Activated CD4-positive, alpha-beta memory T cell treated with anti-CD3 and anti-CD28 coated beads for 36 hours (primary cell): ENCODE data around the gene PSMG4. TPM values are rescaled to one million over a fixed set of nuclear protein-coding genes. Genes with fewer than 3 reads are reported as not detected.
"Not testable (repeated sequence)": the region's sequence is repeated elsewhere in the genome, so short reads cannot be mapped to it uniquely, and the experiment has no call there.

Experiments used
- CTCF ChIA-PET: fragments of 350-600 bp; sonication (Branson Sonifier 250); formaldehyde crosslinking; loops from one replicate; lab custom pipeline; 2021; ENCODE audit warnings: antibody characterized with exemption, inconsistent platforms; lab: Charles Lee
- POLR2A ChIA-PET: fragments of 350-600 bp; sonication (Branson Sonifier 250); formaldehyde crosslinking; loops from one replicate; lab custom pipeline; 2021; ENCODE audit warnings: antibody characterized with exemption; lab: Charles Lee
- DNase-seq: peaks from one replicate; pipeline ENCODE4 v3.0.0-alpha.2; 2020
- H3K27ac Mint-ChIP-seq: one replicate; pipeline ENCODE4 v1.8.0; 2021; ENCODE audit warnings: mixed read lengths
- H3K27me3 Mint-ChIP-seq: one replicate; pipeline ENCODE4 v1.8.0; 2021; ENCODE audit warnings: mixed read lengths
- H3K36me3 Mint-ChIP-seq: one replicate; pipeline ENCODE4 v1.8.0; 2021; ENCODE audit warnings: mixed read lengths
- H3K4me1 Mint-ChIP-seq: one replicate; pipeline ENCODE4 v1.8.0; 2021; ENCODE audit warnings: low read depth, mixed read lengths
- H3K4me3 Mint-ChIP-seq: one replicate; pipeline ENCODE4 v1.8.0; 2021; ENCODE audit warnings: mild to moderate bottlenecking, mixed read lengths
- H3K9me3 Mint-ChIP-seq: one replicate; pipeline ENCODE4 v1.8.0; 2021; ENCODE audit warnings: mixed read lengths
- intact Hi-C: fragments of 100-400 bp; cut with micrococcal nuclease; formaldehyde crosslinking; loops from one replicate; pipeline ENCODE4 v1.15.1; 2023
- total RNA-seq, 2 experiments: library from RNA; stranded (reverse); gene quantifications; one replicate each; pipeline ENCODE4 v1.2.3, GENCODE V29; 2021

Gene PSMG4
- total RNA-seq, 2 experiments from 2014 or later: 24.2 to 25.2 TPM

GRCh38 chr6:3244003-3244831 lies 14.5 kb upstream of the PSMG4 start:
- H3K27me3 Mint-ChIP-seq: peaks cover 26% of the 10 kb centered on the region
- POLR2A ChIA-PET: no interaction called here
- intact Hi-C loops: no loop called here

GRCh38 chr6:3244832-3245161 lies 13.9 kb upstream of the PSMG4 start:
- H3K9me3 Mint-ChIP-seq, H3K27ac Mint-ChIP-seq, H3K4me1 Mint-ChIP-seq, intact Hi-C loops, CTCF ChIA-PET, POLR2A ChIA-PET, DNase-seq, H3K4me3 Mint-ChIP-seq, H3K36me3 Mint-ChIP-seq: not testable (repeated sequence)
- H3K27me3 Mint-ChIP-seq: peaks cover 32% of the 10 kb centered on the region

More at GRCh38 chr6:3244003-3244831, 14.5 kb upstream of the PSMG4 start:
- H3K27ac Mint-ChIP-seq: no peak overlapping the region
- H3K4me3 Mint-ChIP-seq: no peak overlapping the region
- DNase-seq: no peak
- no peaks in the 10 kb centered on the region for H3K9me3 Mint-ChIP-seq
- CTCF ChIA-PET: no interaction called here
- H3K4me1 Mint-ChIP-seq: no peaks in the 10 kb centered on the region
- no peaks in the 10 kb centered on the region for H3K36me3 Mint-ChIP-seq

GRCh38 chr6:3245216-3245615 lies 13.5 kb upstream of the PSMG4 start:
- CTCF ChIA-PET: no interaction called here
- intact Hi-C loops: no loop called here
- no peak for DNase-seq
- no peak overlapping the region for H3K27ac Mint-ChIP-seq
- H3K36me3 Mint-ChIP-seq: no peaks in the 10 kb centered on the region
- POLR2A ChIA-PET: no interaction called here
- H3K27me3 Mint-ChIP-seq: peaks cover 32% of the 10 kb centered on the region
- no peak overlapping the region for H3K4me3 Mint-ChIP-seq
- H3K9me3 Mint-ChIP-seq: no peaks in the 10 kb centered on the region
- H3K4me1 Mint-ChIP-seq: no peaks in the 10 kb centered on the region

GRCh38 chr6:3247255-3248146 lies 11.2 kb upstream of the PSMG4 start:
- POLR2A ChIA-PET: no interaction called here
- Mint-ChIP-seq H3K4me3 (no peak overlapping the region), H3K4me1 (peaks cover 4% of the 10 kb centered on the region), H3K27me3 (peaks cover 36% of the 10 kb centered on the region), H3K9me3 (no peaks in the 10 kb centered on the region), H3K36me3 (no peaks in the 10 kb centered on the region), H3K27ac (no peak overlapping the region)
- CTCF ChIA-PET: interaction anchor here (0.7 to 0.8 kb wide), 2 partner anchors 37 to 163 kb away, joined by 3 read pairs; no protein-coding TSS in a partner anchor
- no peak for DNase-seq
- intact Hi-C loops: no loop called here

- Mint-ChIP-seq H3K4me1 (peaks cover 4% of the 10 kb centered on the region), H3K27ac (no peak overlapping the region), H3K4me3 (no peak overlapping the region), H3K36me3 (no peaks in the 10 kb centered on the region), H3K27me3 (peaks cover 27% of the 10 kb centered on the region), H3K9me3 (peaks cover 3% of the 10 kb centered on the region)
- intact Hi-C loops: loop anchor here (2.0 kb wide), 2 partner anchors 21 to 41 kb away; no protein-coding TSS in a partner anchor
- POLR2A ChIA-PET: no interaction called here
- DNase-seq: no peak
- CTCF ChIA-PET: interaction anchor here (0.6 to 7.2 kb wide), 8 partner anchors 12 to 215 kb away, joined by 3 to 122 read pairs (median 9); no protein-coding TSS in a partner anchor
Measured at GRCh38 chr6:3249821-3250220, 8.9 kb upstream of the PSMG4 start.

GRCh38 chr6:3250231-3250675 lies 8.5 kb upstream of the PSMG4 start:
- ChIA-PET POLR2A (no interaction called here), CTCF (interaction anchor here (0.6 to 7.2 kb wide), 14 partner anchors 11 to 214 kb away, joined by 3 to 122 read pairs (median 6); no protein-coding TSS in a partner anchor)
- Mint-ChIP-seq H3K4me1 (peaks cover 4% of the 10 kb centered on the region), H3K36me3 (no peaks in the 10 kb centered on the region), H3K9me3 (peaks cover 3% of the 10 kb centered on the region), H3K27ac (no peak overlapping the region), H3K4me3 (no peak overlapping the region), H3K27me3 (peaks cover 27% of the 10 kb centered on the region)
- no peak for DNase-seq
- intact Hi-C loops: loop anchor here (2.0 kb wide), 2 partner anchors 21 to 41 kb away; no protein-coding TSS in a partner anchor

GRCh38 chr6:3251462-3252314 lies 7.1 kb upstream of the PSMG4 start:
- CTCF ChIA-PET: interaction anchor here (0.6 to 7.2 kb wide), 39 partner anchors 8 to 261 kb away, joined by 3 to 122 read pairs (median 5); partner anchors contain the start of gene TUBB2A

GRCh38 chr6:3252369-3252768 lies 6.4 kb upstream of the PSMG4 start:
- intact Hi-C loops: no loop called here
- Mint-ChIP-seq H3K27me3 (peaks cover 24% of the 10 kb centered on the region), H3K4me3 (no peak overlapping the region), H3K27ac (no peak overlapping the region), H3K9me3 (peaks cover 3% of the 10 kb centered on the region), H3K4me1 (peaks cover 4% of the 10 kb centered on the region), H3K36me3 (no peaks in the 10 kb centered on the region)
- DNase-seq: no peak
- ChIA-PET CTCF (interaction anchor here (1.2 to 7.2 kb wide), 11 partner anchors 13 to 201 kb away, joined by 3 to 122 read pairs (median 8); partner anchors contain the start of gene TUBB2A), POLR2A (interaction anchor here (1.2 kb wide), 1 partner anchor 90 kb away, joined by 4 read pairs; no protein-coding TSS in a partner anchor)

More at GRCh38 chr6:3251462-3252314, 7.1 kb upstream of the PSMG4 start:
- no peak overlapping the region for H3K4me3 Mint-ChIP-seq
- H3K4me1 Mint-ChIP-seq: peaks cover 4% of the 10 kb centered on the region
- H3K27me3 Mint-ChIP-seq: peaks cover 24% of the 10 kb centered on the region
- POLR2A ChIA-PET: interaction anchor here (1.2 kb wide), 1 partner anchor 89 kb away, joined by 4 read pairs; no protein-coding TSS in a partner anchor
- H3K36me3 Mint-ChIP-seq: no peaks in the 10 kb centered on the region
- H3K9me3 Mint-ChIP-seq: peaks cover 3% of the 10 kb centered on the region
- peak; percentile 87 for DNase-seq
- intact Hi-C loops: loop anchor here (1.0 to 2.0 kb wide), 3 partner anchors 23 to 125 kb away; no protein-coding TSS in a partner anchor
- no peak overlapping the region for H3K27ac Mint-ChIP-seq

- Mint-ChIP-seq H3K27me3 (peaks cover 21% of the 10 kb centered on the region), H3K36me3 (no peaks in the 10 kb centered on the region), H3K27ac (no peak overlapping the region), H3K9me3 (peaks cover 3% of the 10 kb centered on the region), H3K4me3 (no peak overlapping the region), H3K4me1 (peaks cover 4% of the 10 kb centered on the region)
- no peak for DNase-seq
- POLR2A ChIA-PET: interaction anchor here (1.2 kb wide), 1 partner anchor 91 kb away, joined by 4 read pairs; no protein-coding TSS in a partner anchor
- intact Hi-C loops: no loop called here
- CTCF ChIA-PET: interaction anchor here (1.8 to 7.2 kb wide), 2 partner anchors 96 to 129 kb away, joined by 5 to 122 read pairs; partner anchors contain the start of gene TUBB2A
Measured at GRCh38 chr6:3252861-3253596, 5.7 kb upstream of the PSMG4 start.

- no peak for DNase-seq
- Mint-ChIP-seq H3K27me3 (peaks cover 15% of the 10 kb centered on the region), H3K9me3 (peaks cover 3% of the 10 kb centered on the region), H3K27ac (no peak overlapping the region), H3K36me3 (no peaks in the 10 kb centered on the region), H3K4me1 (peaks cover 4% of the 10 kb centered on the region), H3K4me3 (no peak overlapping the region)
- intact Hi-C loops: no loop called here
- ChIA-PET CTCF (interaction anchor here (7.2 kb wide), 1 partner anchor 129 kb away, joined by 122 read pairs; no protein-coding TSS in a partner anchor), POLR2A (no interaction called here)
Measured at GRCh38 chr6:3253597-3253961, 5.2 kb upstream of the PSMG4 start.
